Right lobe of liver (tissue), 4 donors: Measurements from ENCODE around the gene SP6.

Experiments used
- POLR2A ChIP-seq: fragments of 450-650 bp; IDR thresholded peaks from one replicate; pipeline ENCODE4 v1.6.1; 2017; ENCODE audit warnings: antibody characterized with exemption, mild to moderate bottlenecking
- TF ChIP-seq, protein P1 (sequence below), 4 donors: fragments of 200-600 bp in 3 of 4; fragments of 450-650 bp in 1 of 4; IDR thresholded peaks; one replicate each; pipeline versions ENCODE4 v1.5.1 to v1.8.0; 2016 to 2022; ENCODE audit warnings: antibody characterized with exemption in 4 of 4, mild to moderate bottlenecking in 2 of 4
- donor health status: DM: no; HTN: no; CAD: no.
- donor health status: DM: no; HTN: no; CAD: no.
- donor health status: DM: no; HTN: yes; CAD: no.

DNA sequence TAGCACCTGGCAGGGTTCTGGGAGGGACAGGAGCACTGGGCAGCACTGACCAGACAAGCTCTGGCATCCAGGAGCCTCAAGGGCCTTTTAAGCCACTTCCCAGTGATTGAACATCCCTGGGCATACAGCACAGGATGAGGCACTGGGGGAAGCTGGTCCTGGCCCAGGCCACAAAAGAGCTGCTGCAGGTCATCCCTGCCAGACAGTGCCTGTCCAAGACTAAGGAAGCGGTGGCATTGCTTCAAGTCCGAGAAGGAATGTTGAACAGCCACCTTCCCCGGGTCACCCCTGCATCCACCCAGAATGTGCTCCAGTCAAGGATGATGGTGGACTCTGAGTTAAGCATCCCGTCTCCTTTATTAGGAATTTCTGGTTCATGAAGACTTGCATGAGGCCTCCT, 28.2 kb downstream of the SP6 start:
- TF ChIP-seq POLR2A, result no peak
- TF ChIP-seq, protein P1, sequence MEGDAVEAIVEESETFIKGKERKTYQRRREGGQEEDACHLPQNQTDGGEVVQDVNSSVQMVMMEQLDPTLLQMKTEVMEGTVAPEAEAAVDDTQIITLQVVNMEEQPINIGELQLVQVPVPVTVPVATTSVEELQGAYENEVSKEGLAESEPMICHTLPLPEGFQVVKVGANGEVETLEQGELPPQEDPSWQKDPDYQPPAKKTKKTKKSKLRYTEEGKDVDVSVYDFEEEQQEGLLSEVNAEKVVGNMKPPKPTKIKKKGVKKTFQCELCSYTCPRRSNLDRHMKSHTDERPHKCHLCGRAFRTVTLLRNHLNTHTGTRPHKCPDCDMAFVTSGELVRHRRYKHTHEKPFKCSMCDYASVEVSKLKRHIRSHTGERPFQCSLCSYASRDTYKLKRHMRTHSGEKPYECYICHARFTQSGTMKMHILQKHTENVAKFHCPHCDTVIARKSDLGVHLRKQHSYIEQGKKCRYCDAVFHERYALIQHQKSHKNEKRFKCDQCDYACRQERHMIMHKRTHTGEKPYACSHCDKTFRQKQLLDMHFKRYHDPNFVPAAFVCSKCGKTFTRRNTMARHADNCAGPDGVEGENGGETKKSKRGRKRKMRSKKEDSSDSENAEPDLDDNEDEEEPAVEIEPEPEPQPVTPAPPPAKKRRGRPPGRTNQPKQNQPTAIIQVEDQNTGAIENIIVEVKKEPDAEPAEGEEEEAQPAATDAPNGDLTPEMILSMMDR (IDR thresholded peaks at IDR 0.05), result no peak
